Psoas muscle (tissue), 8 donors: ENCODE data around the gene IL1RAPL1. TPM values are rescaled to one million over a fixed set of nuclear protein-coding genes. Genes with fewer than 3 reads are reported as not detected.

Source experiments
- ATAC-seq, 4 donors: fragments of 200-7000 bp; cut with Tn5 transposase; one replicate each; pipeline ENCODE4 v1.9.1; 2020; ENCODE audit warnings: moderate library complexity in 3 of 4, mild to moderate bottlenecking in 2 of 4
- DNase-seq, 2 donors: peaks; one replicate each; pipeline ENCODE4 v3.0.0-alpha.2; 2020
- H3K27ac ChIP-seq: fragments of 200-600 bp; one replicate; pipeline ENCODE4 v1.8.0; 2022
- H3K27me3 ChIP-seq, 3 donors: fragments of 200-600 bp in 1 of 3; one replicate each; pipeline versions ENCODE4 v1.6.1 to v1.8.0; 2013 to 2022; ENCODE audit warnings: low read length in 2 of 3, mild to moderate bottlenecking in 2 of 3, moderate library complexity in 1 of 3; ENCODE audit not compliant: insufficient read depth in 3 of 3
- H3K36me3 ChIP-seq, 2 donors: fragments of 200-600 bp in 1 of 2; one replicate each; pipeline versions ENCODE4 v1.6.1 to v1.8.0; 2013 to 2022; ENCODE audit warnings: low read depth in 1 of 2, mild to moderate bottlenecking in 1 of 2, moderate library complexity in 1 of 2; ENCODE audit not compliant: insufficient read depth in 1 of 2
- H3K4me1 ChIP-seq: fragments of 200-600 bp; one replicate; pipeline ENCODE4 v1.8.0; 2022
- H3K4me3 ChIP-seq: fragments of 200-600 bp; one replicate; pipeline ENCODE4 v1.8.0; 2022; ENCODE audit warnings: mild to moderate bottlenecking
- H3K9me3 ChIP-seq: fragments of 200-600 bp; one replicate; pipeline ENCODE4 v1.8.0; 2022
- CTCF ChIP-seq: fragments of 200-600 bp; IDR thresholded peaks from one replicate; pipeline ENCODE4 v1.8.0; 2022; ENCODE audit warnings: antibody characterized with exemption
- WGBS, 3 donors: extraction: QIAGEN DNeasy Blood & Tissue Kit; methylation state at CpG; one replicate each; pipeline versions ENCODE4 v1.1.6 to v1.1.7; 2013; 5-methylcytosine and 5-hydroxymethylcytosine counted together
- intact Hi-C, 2 donors: fragments of 100-400 bp; cut with DNase I; formaldehyde crosslinking; loops; one replicate each; pipeline versions ENCODE4 v1.11.0 to v1.14.2; 2022
- polyA plus RNA-seq, 3 donors: library from polyadenylated mRNA; stranded (reverse); fragments of 200-250 nt; gene quantifications; one replicate each; pipeline ENCODE4 v1.2.3, GENCODE V29; 2013
- total RNA-seq, 4 donors: library from RNA; stranded (reverse); fragmentation: NEBNext Ultra II Directional in 2 of 4; extraction: Animal tissue kit (Norgen Biotek cat#: 25700) in 2 of 4; gene quantifications; one replicate each; pipeline versions ENCODE4 v1.2.1 to v1.2.4, GENCODE V29; 2021 to 2023
- donor health status: healthy with polysubstance abuse.
- donor health status: DM: no; HTN: no; CAD: no; lungs with moderate emphysema.
- donor health status: Bipolar disorder and iron deficiency.
- donor health status: healthy.
- donor health status: DM: yes; HTN: yes; CAD: no.
- donor health status: DM: no; HTN: no; CAD: no.
- donor health status: DM: no; HTN: no; CAD: no.
- donor health status: DM: yes; HTN: yes; CAD: no.

IL1RAPL1 gene
- total and polyA plus RNA-seq, 7 donors, result 0.04 to 0.50 (median 0.19) TPM; not detected in 1

- Histone ChIP-seq H3K4me3 (no peak overlapping the region), H3K36me3 (no peaks in the 10 kb centered on the region), H3K9me3 (no peaks in the 10 kb centered on the region), H3K4me1 (no peaks in the 10 kb centered on the region), H3K27me3 (no peaks in the 10 kb centered on the region), H3K27ac (no peak overlapping the region)
- intact Hi-C loops, result no loop called here
- ATAC-seq, result no peak
- TF ChIP-seq CTCF, result no peak
- 76 to 87% (median 87%) methylated on average over 7 of the region's 7 CpGs for WGBS, 3 donors
- DNase-seq, result no peak
These were observed 646.4 kb downstream of the IL1RAPL1 start for GRCh38 chrX:29233592-29234183.

GRCh38 chrX:29237972-29238371 lies 650.7 kb downstream of the IL1RAPL1 start:
- no peaks in the 10 kb centered on the region for H3K36me3 ChIP-seq
- H3K4me1 ChIP-seq, result no peaks in the 10 kb centered on the region
- DNase-seq (no peak), ATAC-seq (peak; percentile 51 to 81 (median 66))
- no peak overlapping the region for H3K4me3 ChIP-seq
- WGBS, 3 donors, result 58 to 72% (median 71%) methylated on average over 6 of the region's 6 CpGs
- H3K27ac ChIP-seq, result no peak overlapping the region
- no peaks in the 10 kb centered on the region for H3K9me3 ChIP-seq
- no peak for TF ChIP-seq CTCF
- H3K27me3 ChIP-seq, result no peaks in the 10 kb centered on the region
- intact Hi-C loops, result no loop called here

- Histone ChIP-seq H3K36me3 (no peaks in the 10 kb centered on the region), H3K27ac (no peak overlapping the region), H3K27me3 (no peaks in the 10 kb centered on the region), H3K9me3 (no peaks in the 10 kb centered on the region), H3K4me1 (no peaks in the 10 kb centered on the region), H3K4me3 (no peak overlapping the region)
- intact Hi-C loops, result no loop called here
- ATAC-seq (no peak), DNase-seq (no peak)
- no peak for TF ChIP-seq CTCF
- 41 to 63% (median 54%) methylated on average over 2 of the region's 2 CpGs for WGBS, 3 donors
These were observed 654.6 kb downstream of the IL1RAPL1 start for GRCh38 chrX:29241809-29242208.

GRCh38 chrX:29242856-29243255 lies 655.6 kb downstream of the IL1RAPL1 start:
- no peak for TF ChIP-seq CTCF
- DNase-seq, result no peak
- no peaks in the 10 kb centered on the region for H3K27me3 ChIP-seq
- intact Hi-C loops, result no loop called here
- H3K4me1 ChIP-seq, result no peaks in the 10 kb centered on the region
- WGBS, 3 donors, result 69 to 88% (median 86%) methylated on average over 4 of the region's 4 CpGs
- no peaks in the 10 kb centered on the region for H3K9me3 ChIP-seq
- H3K4me3 ChIP-seq, result no peak overlapping the region
- H3K36me3 ChIP-seq, result no peaks in the 10 kb centered on the region
- H3K27ac ChIP-seq, result no peak overlapping the region
- no peak for ATAC-seq

GRCh38 chrX:29243942-29244341 lies 656.7 kb downstream of the IL1RAPL1 start:
- DNase-seq (no peak), ATAC-seq (no peak)
- 83 to 100% (median 87%) methylated on average over 2 of the region's 2 CpGs for WGBS, 3 donors
- Histone ChIP-seq H3K4me1 (no peaks in the 10 kb centered on the region), H3K27ac (no peak overlapping the region), H3K36me3 (no peaks in the 10 kb centered on the region), H3K27me3 (no peaks in the 10 kb centered on the region), H3K9me3 (no peaks in the 10 kb centered on the region), H3K4me3 (no peak overlapping the region)
- TF ChIP-seq CTCF, result no peak
- intact Hi-C loops, result no loop called here
